Limb (tissue), 2 donors: ENCODE results near the gene EXOC4.
A peak's percentile ranks its signal among the peaks of the same experiment; 100 is the strongest.

Experiments
- DNase-seq, 2 donors: peaks; one replicate each; pipeline ENCODE4 v3.0.0-alpha.2; 2016; ENCODE audit errors: extremely low spot score in 2 of 2

EXOC4 gene

GRCh38 chr7:133780912-133781311 is 528.0 kb downstream of the EXOC4 start:
- no peak for DNase-seq

- no peak for DNase-seq
Observed at GRCh38 chr7:133781486-133782090, 528.7 kb downstream of the EXOC4 start.

GRCh38 chr7:133782470-133782869 is 529.6 kb downstream of the EXOC4 start:
- no peak for DNase-seq

GRCh38 chr7:133783276-133783675 is 530.4 kb downstream of the EXOC4 start:
- no peak for DNase-seq

- peak in 1 of 2 donors; percentile 48 for DNase-seq
Observed at GRCh38 chr7:133784486-133785001, 531.7 kb downstream of the EXOC4 start.

- no peak for DNase-seq
Observed at GRCh38 chr7:133786401-133786937, 533.6 kb downstream of the EXOC4 start.

GRCh38 chr7:133789974-133790373 is 537.1 kb downstream of the EXOC4 start:
- no peak for DNase-seq

- no peak for DNase-seq
Observed at GRCh38 chr7:133790911-133791310, 538.0 kb downstream of the EXOC4 start.

GRCh38 chr7:133794479-133794878 is 541.6 kb downstream of the EXOC4 start:
- DNase-seq, result no peak

- DNase-seq, result no peak
Observed at GRCh38 chr7:133795068-133795665, 542.3 kb downstream of the EXOC4 start.

- DNase-seq, result no peak
Observed at GRCh38 chr7:133796782-133797745, 544.2 kb downstream of the EXOC4 start.

- no peak for DNase-seq
Observed at GRCh38 chr7:133797818-133798520, 545.1 kb downstream of the EXOC4 start.

- DNase-seq, result no peak
Observed at GRCh38 chr7:133801341-133801740, 548.5 kb downstream of the EXOC4 start.

- DNase-seq, result no peak
Observed at GRCh38 chr7:133804127-133804526, 551.2 kb downstream of the EXOC4 start.

- no peak for DNase-seq
Observed at GRCh38 chr7:133805426-133805825, 552.5 kb downstream of the EXOC4 start.

- DNase-seq, result no peak
Observed at GRCh38 chr7:133807624-133808492, 555.0 kb downstream of the EXOC4 start.

GRCh38 chr7:133808493-133808866 is 555.6 kb downstream of the EXOC4 start:
- DNase-seq, result no peak

- DNase-seq, result no peak
Observed at GRCh38 chr7:133812877-133813276, 560.0 kb downstream of the EXOC4 start.

GRCh38 chr7:133815611-133816210 is 562.8 kb downstream of the EXOC4 start:
- DNase-seq, result no peak

GRCh38 chr7:133819695-133820094 is 566.8 kb downstream of the EXOC4 start:
- no peak for DNase-seq
